GM23338 (cell line): Measurements from ENCODE around the gene SIDT1.

Source experiments
- CREB1 ChIP-seq: fragments of 250-450 bp; sonication (Bioruptor Pico); IDR thresholded peaks from 2 replicates; pipeline ENCODE4 v1.5.0; 2020; ENCODE audit warnings: low read depth, mild to moderate bottlenecking, moderate library complexity
- EZH2 ChIP-seq: fragments of 200-600 bp; sonication (generic); IDR thresholded peaks from one replicate; pipeline ENCODE4 v1.8.0; 2017; ENCODE audit warnings: antibody characterized with exemption, mild to moderate bottlenecking, low read depth; ENCODE audit not compliant: unreplicated experiment
- EZH2phosphoT487 ChIP-seq: fragments of 200-600 bp; sonication (generic); IDR thresholded peaks from one replicate; pipeline ENCODE4 v1.8.1; 2018; ENCODE audit warnings: antibody characterized with exemption; ENCODE audit not compliant: unreplicated experiment
- POLR2AphosphoS5 ChIP-seq: IDR thresholded peaks from 2 replicates; pipeline ENCODE4 v1.6.1; 2016; ENCODE audit warnings: antibody characterized with exemption, low read depth
- REST ChIP-seq: IDR thresholded peaks from one replicate; pipeline ENCODE4 v1.6.1; 2018; ENCODE audit warnings: antibody characterized with exemption; ENCODE audit not compliant: unreplicated experiment
- STAT1 ChIP-seq: IDR thresholded peaks from one replicate; pipeline ENCODE4 v1.6.1; 2016; ENCODE audit warnings: antibody characterized with exemption; ENCODE audit not compliant: unreplicated experiment
- ZNF331 ChIP-seq: fragments of 250-450 bp; sonication (Bioruptor Pico); IDR thresholded peaks from 2 replicates; pipeline ENCODE4 v1.5.0; 2020; ENCODE audit warnings: low read depth, mild to moderate bottlenecking, moderate library complexity
- TF ChIP-seq, protein P1 (sequence below), 2 experiments: fragments of 200-600 bp in 1 of 2; sonication (generic) in 1 of 2; conservative IDR thresholded peaks; 2 replicates each; pipeline versions ENCODE4 v1.5.1 to v1.6.1; 2016 to 2017; ENCODE audit warnings: antibody characterized with exemption in 2 of 2, low read depth in 2 of 2, mild to moderate bottlenecking in 2 of 2, moderate library complexity in 1 of 2

DNA sequence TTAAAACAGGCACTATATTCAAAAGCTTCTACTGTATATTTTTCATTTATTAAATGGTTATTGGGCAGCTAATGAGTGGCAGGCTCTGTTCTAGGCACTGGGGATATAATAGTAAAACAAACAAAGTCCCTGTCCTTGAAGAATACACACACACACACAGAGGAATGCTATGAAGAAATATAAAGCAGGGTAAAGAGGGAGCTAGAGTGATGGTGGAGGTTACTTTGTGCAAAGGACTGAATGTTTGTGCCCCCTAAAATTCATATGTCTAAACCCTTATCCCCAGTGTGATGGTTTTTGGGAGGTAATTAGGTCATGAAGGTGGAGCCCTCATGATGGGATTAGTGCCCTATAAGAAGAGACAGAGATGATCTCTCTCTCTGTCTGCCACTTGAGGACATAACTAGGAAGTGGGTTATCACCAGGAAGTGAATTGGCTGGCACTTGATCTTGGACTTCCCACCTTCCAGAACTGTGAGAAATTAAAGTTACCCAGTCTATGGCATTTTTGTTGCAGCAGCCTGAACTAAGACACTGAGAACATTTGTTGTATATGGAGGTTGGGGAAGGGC, 132.3 kb downstream of the SIDT1 start:
- TF ChIP-seq, protein P1, sequence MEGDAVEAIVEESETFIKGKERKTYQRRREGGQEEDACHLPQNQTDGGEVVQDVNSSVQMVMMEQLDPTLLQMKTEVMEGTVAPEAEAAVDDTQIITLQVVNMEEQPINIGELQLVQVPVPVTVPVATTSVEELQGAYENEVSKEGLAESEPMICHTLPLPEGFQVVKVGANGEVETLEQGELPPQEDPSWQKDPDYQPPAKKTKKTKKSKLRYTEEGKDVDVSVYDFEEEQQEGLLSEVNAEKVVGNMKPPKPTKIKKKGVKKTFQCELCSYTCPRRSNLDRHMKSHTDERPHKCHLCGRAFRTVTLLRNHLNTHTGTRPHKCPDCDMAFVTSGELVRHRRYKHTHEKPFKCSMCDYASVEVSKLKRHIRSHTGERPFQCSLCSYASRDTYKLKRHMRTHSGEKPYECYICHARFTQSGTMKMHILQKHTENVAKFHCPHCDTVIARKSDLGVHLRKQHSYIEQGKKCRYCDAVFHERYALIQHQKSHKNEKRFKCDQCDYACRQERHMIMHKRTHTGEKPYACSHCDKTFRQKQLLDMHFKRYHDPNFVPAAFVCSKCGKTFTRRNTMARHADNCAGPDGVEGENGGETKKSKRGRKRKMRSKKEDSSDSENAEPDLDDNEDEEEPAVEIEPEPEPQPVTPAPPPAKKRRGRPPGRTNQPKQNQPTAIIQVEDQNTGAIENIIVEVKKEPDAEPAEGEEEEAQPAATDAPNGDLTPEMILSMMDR (conservative IDR thresholded peaks at IDR 0.05; ENCODE audit: low read depth in 2 of 2): no peak
- TF ChIP-seq POLR2AphosphoS5 (no peak), ZNF331 (CRISPR knock-in tag) (no peak), EZH2phosphoT487 (no peak), EZH2 (no peak), CREB1 (CRISPR knock-in tag) (no peak), REST (no peak), STAT1 (no peak)
